HuH-7 (cell line): Measurements from ENCODE around the gene LIN54.
"Not testable (repeated sequence)": the region's sequence is repeated elsewhere in the genome, so short reads cannot be mapped to it uniquely, and the experiment has no call there.

Source experiments
- DNase-seq: peaks from one replicate; pipeline ENCODE4 v3.0.0; 2011; ENCODE audit warnings: low spot score

Gene LIN54

DNA sequence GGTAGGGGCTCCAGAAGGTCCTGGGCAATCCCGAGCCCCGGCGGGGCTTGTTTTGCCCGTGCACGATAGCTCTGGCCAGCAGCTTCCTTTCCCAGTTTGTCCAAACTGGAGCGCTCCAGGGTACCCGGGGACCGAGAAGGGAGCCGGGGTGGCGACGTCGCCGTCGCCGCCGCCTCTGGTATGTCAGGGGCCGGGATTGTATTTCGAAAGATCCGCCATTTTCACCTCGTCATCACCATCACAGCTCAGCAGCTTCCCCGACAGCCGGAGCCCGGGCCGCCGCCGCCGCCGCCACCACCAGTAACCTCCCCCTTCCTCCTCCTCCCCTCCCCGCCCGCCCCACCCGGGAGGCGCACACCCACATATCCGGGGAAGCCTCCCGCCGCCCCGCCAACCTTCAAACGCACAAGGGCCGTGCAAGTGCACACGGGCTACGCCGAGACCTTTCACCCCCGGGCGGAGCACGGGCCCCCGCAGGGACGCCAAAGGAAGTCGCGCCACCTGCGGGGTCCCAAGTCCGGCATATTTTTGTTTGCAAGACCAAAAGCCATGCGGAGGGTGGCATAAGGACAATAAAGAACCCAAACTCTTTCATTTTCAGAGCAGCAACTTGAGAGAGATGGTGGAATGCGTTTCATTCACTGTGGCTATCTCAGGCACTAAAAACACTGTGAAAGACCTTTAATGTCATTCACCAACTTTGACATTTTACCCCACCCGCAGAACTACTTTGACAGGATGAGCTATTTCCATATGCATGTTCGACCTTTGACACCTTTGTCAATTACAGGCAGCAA, at the start of gene LIN54:
LIN54 (minus strand) TSS at position 302 of the 797 bp plus-strand sequence. CDS start 25,979 bp downstream, outside the sequence.
- peak; percentile 64 for DNase-seq

- DNase-seq, result no peak
Measured at GRCh38 chr4:83054928-83055327, 44.3 kb upstream of the LIN54 start.

DNA sequence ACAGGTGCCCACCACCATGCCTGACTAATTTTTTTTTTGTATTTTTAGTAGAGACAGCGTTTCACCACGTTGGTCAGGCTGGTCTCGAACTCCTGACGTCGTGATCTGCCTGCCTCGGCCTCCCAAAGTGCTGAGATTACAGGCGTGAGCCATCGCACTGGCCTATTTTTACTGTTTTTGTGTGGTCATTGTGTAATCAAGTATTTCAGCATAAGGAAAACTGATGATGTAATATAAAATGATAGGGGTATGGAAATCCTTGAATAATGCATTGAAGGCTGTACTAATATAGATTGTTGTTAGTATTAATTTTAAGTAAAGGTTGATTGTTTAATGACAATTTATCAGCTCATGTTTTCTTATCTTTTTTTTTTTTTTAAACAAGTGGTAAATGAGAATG, 38.2 kb upstream of the LIN54 start:
- DNase-seq, result not testable (repeated sequence)

- no peak for DNase-seq
Measured at GRCh38 chr4:83046693-83047473, 36.3 kb upstream of the LIN54 start.

- no peak for DNase-seq
Measured at GRCh38 chr4:83043801-83044407, 33.3 kb upstream of the LIN54 start.

DNA sequence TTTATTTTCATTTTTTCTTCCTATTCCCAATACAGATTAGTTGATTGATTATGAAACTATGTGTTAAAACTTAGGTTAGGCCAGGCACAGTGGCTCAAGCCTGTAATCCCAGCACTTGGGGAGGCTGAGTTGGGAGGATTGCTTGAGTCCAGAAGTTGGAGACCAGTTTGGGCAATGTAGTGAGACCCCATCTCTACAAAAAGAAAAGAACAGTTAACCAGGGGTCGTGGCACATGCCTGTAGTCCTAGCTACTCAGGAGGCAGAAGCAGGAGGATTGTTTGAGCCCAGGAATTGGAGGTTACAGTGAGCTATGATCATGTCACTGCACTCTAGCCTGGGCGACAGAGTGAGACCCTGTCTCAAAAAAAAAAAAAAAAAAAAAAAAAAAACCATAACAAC, 32.5 kb upstream of the LIN54 start:
- not testable (repeated sequence) for DNase-seq

GRCh38 chr4:83040269-83040668, 29.6 kb upstream of the LIN54 start:
- DNase-seq, result no peak

GRCh38 chr4:83036991-83037665, 26.5 kb upstream of the LIN54 start:
- DNase-seq, result no peak

DNA sequence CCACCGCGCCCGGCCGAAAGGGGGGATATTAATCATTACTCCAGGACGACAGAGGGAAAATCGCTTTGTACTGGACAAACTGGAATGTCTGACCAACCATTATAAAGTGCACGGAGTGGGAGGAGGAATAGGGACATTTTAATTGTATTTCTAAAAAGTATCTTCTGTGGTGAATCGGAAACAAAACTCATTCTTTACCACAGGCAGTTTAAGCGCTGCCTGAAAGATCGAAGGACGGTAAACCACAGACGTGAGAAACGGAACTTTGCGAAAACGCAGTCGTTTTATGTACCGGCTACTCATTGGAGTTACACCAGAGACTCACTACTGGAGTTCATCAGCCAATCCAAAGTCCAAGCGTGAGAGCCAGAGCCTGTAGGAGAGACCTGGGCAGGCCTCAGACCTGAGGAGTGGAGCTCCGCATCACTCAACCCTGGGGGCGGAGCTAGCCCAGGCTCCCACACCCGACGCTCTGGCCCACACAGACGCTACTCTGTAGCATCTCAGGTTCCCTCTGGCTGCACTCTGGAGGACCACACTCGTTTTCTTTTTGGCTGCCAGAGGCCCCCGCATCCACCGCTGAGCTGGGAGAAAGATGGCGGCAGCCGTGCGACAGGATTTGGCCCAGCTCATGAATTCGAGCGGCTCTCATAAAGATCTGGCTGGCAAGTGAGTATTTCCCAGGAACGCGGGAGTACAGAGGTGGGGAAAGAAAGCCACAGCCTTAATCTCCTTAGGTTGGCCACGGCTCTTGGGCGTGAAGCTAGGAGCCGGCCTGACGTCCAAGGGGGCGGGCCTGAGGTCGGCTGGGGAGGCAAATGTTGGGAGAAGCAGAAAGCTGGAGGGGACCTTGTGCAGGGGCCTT, 24.2 kb upstream of the LIN54 start, which contains the start of gene COPS4:
COPS4 (plus strand) TSS at position 554 of the 865 bp plus-strand sequence; CDS start at position 596, 42 bp downstream.
- peak; percentile 71 for DNase-seq

DNA sequence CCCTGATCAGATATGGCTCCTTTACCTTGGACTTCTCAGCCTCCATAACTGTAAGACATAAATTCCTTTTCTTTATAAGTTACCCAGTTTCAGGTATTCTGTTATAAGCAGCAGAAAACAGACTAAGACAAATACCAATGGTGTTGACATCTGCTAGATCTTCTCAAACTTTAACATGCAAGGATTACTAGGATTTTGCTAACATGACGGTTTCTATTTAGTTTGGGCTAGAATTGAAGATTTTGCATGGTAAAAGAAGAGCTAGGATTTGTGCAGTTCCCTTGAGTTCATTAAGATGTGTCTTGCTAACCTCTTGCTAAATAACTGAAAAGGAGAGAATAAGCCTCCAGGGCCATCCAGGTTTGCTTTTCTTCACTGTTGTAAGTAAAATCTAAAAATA, 19.1 kb upstream of the LIN54 start:
- DNase-seq, result no peak

DNA sequence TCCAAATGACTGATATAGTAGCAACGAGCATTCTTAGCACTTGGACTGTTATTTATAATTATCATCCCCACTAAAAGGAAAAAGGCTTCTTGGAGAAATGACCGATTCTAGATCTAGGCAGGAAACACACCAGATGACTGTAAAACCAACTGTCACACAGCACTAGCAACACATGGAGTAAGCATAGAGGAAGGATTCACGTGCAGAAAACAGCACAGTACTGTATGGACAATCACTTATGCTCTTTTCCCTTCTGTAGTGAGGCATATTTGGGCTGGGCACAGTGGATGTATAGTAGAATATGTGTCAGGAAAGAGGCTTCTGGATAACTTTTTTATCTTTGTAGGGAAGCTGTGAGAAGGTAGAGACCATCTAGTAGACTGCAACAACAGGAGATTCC, 18.4 kb upstream of the LIN54 start:
- DNase-seq, result no peak

DNA sequence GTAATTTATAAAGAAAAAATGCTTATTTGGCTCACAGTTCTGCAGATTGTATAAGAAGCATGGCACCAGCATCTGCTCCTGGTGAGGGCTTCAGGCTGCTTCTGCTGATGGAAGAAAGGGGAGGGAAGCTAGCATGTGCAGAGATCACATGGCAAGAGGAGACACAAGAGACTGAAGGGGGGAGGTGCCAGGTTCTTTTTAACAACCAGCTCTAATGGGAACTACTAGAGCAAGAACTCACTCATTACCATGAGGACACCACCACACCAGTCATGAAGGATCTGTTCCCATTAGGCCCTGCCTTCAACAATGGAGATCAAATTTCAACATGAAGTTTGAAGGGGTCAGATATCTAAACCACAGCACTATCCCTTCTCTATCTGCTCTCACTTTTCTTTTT, 14.9 kb upstream of the LIN54 start:
- DNase-seq, result no peak

- no peak for DNase-seq
Measured at GRCh38 chr4:83024233-83024632, 13.6 kb upstream of the LIN54 start.

GRCh38 chr4:83023599-83023998, 13.0 kb upstream of the LIN54 start:
- not testable (repeated sequence) for DNase-seq

GRCh38 chr4:83022724-83023450, 12.3 kb upstream of the LIN54 start:
- no peak for DNase-seq

GRCh38 chr4:83019794-83020494, 9.3 kb upstream of the LIN54 start:
- no peak for DNase-seq

DNA sequence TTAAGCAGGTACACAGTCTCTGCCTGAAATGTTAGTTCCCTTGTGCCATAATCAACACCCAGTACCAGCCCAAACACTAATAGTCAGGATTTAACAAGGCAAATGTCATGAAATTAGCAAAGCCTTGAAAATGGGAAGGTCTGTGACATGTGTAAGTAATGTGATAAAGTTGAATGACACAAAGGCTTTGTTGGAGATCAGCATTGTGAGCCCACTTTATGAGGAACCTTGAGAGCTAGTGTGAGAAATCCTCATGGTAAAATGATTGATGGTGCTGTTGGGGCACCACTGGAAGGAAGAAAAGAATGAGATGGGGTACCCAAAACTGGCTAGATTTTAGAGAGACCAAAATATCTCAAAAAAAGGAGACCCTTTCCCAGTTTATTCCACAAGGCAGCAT, 3.3 kb upstream of the LIN54 start:
- no peak for DNase-seq

DNA sequence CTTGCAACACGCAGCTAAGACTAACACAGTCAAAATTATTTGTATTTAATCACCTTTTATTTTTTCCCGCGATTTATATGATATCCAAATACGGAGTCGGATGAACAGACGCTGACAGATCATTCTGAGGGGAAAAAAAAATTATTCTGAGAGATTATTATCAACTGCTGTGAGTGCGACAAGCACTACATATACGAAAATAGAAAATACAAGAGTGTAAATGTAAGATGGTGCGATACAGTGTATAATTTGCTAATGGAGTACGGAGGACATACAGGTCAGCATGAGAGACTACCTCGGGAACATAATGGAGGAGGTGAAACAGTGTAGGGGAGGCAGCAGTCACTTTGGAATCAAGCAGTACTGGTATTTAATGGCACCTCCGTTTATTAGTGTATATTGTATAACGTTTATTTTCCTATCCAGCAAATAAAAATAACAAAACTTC, 2.8 kb upstream of the LIN54 start:
- DNase-seq, result no peak

- peak; percentile 69 for DNase-seq
Measured at GRCh38 chr4:83012687-83013419, 2.2 kb upstream of the LIN54 start.
